ENCODE results near the gene NFASC.

GRCh38 chr1:204968135-204968534, 97.5 kb downstream of the NFASC start:
- TF ChIP-seq CTCF (IDR thresholded peaks at IDR 0.05) (no peak), POLR2A (IDR thresholded peaks at IDR 0.05) (no peak)
